Neural progenitor cell (in vitro differentiated cells): ENCODE measurements around the gene LRRC25. TPM values are rescaled to one million over a fixed set of nuclear protein-coding genes. Genes with fewer than 3 reads are reported as not detected.
"Not testable (repeated sequence)": the region's sequence is repeated elsewhere in the genome, so short reads cannot be mapped to it uniquely, and the experiment has no call there.

Experiments used
- DNase-seq: peaks from one replicate; pipeline ENCODE4 v3.0.0-alpha.2; 2016; ENCODE audit warnings: low spot score
- H2AFZ ChIP-seq: fragments of 200-600 bp; sonication (generic); replicated peaks from 2 replicates; pipeline ENCODE4 v1.6.1; 2016; ENCODE audit warnings: antibody characterized with exemption
- H3F3A ChIP-seq: fragments of 200-600 bp; sonication (generic); 2 replicates; pipeline ENCODE4 v1.6.1; 2016; ENCODE audit warnings: antibody characterized with exemption, low read depth
- H3K27ac ChIP-seq: fragments of 200-600 bp; sonication (generic); 2 replicates; pipeline ENCODE4 v1.5.1; 2016; ENCODE audit warnings: mild to moderate bottlenecking
- H3K27me3 ChIP-seq: fragments of 200-600 bp; sonication (generic); 2 replicates; pipeline ENCODE4 v1.6.1; 2016; ENCODE audit warnings: mild to moderate bottlenecking, moderate library complexity
- H3K36me3 ChIP-seq: fragments of 200-600 bp; sonication (generic); 2 replicates; pipeline ENCODE4 v1.5.1; 2016
- H3K4me1 ChIP-seq: fragments of 200-600 bp; sonication (generic); 2 replicates; pipeline ENCODE4 v1.6.1; 2016; ENCODE audit warnings: mixed run types
- H3K4me2 ChIP-seq: fragments of 200-600 bp; sonication (generic); 2 replicates; pipeline ENCODE4 v1.6.1; 2016
- H3K4me3 ChIP-seq: fragments of 200-600 bp; sonication (generic); 2 replicates; pipeline ENCODE4 v1.5.1; 2016
- H3K79me2 ChIP-seq: fragments of 200-600 bp; sonication (generic); 2 replicates; pipeline ENCODE4 v1.6.1; 2016; ENCODE audit warnings: low read depth
- H3K9ac ChIP-seq: fragments of 200-600 bp; sonication (generic); 2 replicates; pipeline ENCODE4 v1.6.1; 2016
- H3K9me3 ChIP-seq: fragments of 200-600 bp; sonication (generic); 2 replicates; pipeline ENCODE4 v1.5.1; 2016; ENCODE audit warnings: low read depth
- H4K20me1 ChIP-seq: fragments of 200-600 bp; sonication (generic); 2 replicates; pipeline ENCODE4 v1.6.1; 2016; ENCODE audit warnings: low read depth
- H3K27ac Mint-ChIP-seq: 3 replicates; pipeline ENCODE4 v1.8.0; 2021; ENCODE audit warnings: mixed read lengths
- H3K27me3 Mint-ChIP-seq: 2 replicates; pipeline ENCODE4 v1.8.0; 2022; ENCODE audit warnings: low read depth, mild to moderate bottlenecking, inconsistent platforms, moderate library complexity, mixed read lengths; ENCODE audit not compliant: insufficient read depth
- H3K36me3 Mint-ChIP-seq: 3 replicates; pipeline ENCODE4 v1.8.0; 2021; ENCODE audit warnings: mixed read lengths
- H3K4me1 Mint-ChIP-seq: 3 replicates; pipeline ENCODE4 v1.8.0; 2021; ENCODE audit warnings: mixed read lengths
- H3K4me3 Mint-ChIP-seq: 3 replicates; pipeline ENCODE4 v1.8.0; 2021; ENCODE audit warnings: mild to moderate bottlenecking, moderate library complexity, mixed read lengths
- H3K9me3 Mint-ChIP-seq: 3 replicates; pipeline ENCODE4 v1.8.0; 2020; ENCODE audit warnings: mixed read lengths
- EZH2 ChIP-seq: fragments of 200-600 bp; sonication (generic); IDR thresholded peaks from 2 replicates; pipeline ENCODE4 v1.6.1; 2017; ENCODE audit warnings: antibody characterized with exemption, mild to moderate bottlenecking, moderate library complexity
- EZH2phosphoT487 ChIP-seq: fragments of 200-600 bp; sonication (generic); IDR thresholded peaks from 2 replicates; pipeline ENCODE4 v1.6.1; 2017; ENCODE audit warnings: antibody characterized with exemption
- total RNA-seq: library from RNA; depleted of rRNA; stranded (reverse); fragments of >200 nt; gene quantifications from 2 replicates; pipeline ENCODE4 v1.2.3, GENCODE V29; 2015; ENCODE audit warnings: low replicate concordance
- TF ChIP-seq, protein P1 (sequence below): fragments of 200-600 bp; sonication (generic); IDR thresholded peaks from 2 replicates; pipeline ENCODE4 v1.5.1; 2017; ENCODE audit warnings: antibody characterized with exemption, mild to moderate bottlenecking

Gene LRRC25
- total RNA-seq, 1 donor from 2014 or later, result not detected

DNA sequence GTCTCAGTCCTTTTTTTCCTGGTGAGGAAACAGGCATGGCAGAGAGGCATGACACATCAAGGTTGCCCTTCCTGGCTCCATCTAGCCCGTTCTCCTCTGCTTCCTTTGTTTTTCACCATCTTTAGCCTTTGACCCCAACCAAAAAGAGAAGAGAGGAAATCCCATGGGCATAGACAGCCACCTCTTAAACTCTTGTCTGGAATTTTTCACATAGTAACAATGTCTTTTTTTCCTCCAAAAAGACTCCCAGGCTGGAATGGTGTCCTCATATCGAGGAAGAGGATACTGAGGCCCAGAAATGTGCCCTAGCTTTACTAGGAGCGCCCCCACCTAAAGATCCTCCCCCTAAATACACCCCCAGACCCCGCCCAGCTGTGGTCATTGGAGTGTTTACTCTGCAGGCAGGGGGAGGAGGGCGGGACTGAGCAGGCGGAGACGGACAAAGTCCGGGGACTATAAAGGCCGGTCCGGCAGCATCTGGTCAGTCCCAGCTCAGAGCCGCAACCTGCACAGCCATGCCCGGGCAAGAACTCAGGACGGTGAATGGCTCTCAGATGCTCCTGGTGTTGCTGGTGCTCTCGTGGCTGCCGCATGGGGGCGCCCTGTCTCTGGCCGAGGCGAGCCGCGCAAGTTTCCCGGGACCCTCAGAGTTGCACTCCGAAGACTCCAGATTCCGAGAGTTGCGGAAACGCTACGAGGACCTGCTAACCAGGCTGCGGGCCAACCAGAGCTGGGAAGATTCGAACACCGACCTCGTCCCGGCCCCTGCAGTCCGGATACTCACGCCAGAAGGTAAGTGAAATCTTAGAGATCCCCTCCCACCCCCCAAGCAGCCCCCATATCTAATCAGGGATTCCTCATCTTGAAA, 11.5 kb downstream of the LRRC25 start, which contains the start of gene GDF15:
Gene GDF15, plus strand, starts transcription at position 484 of the 868 bp plus-strand sequence. Its CDS starts 32 bp downstream, at position 516.
- no peak within 1 kb of the TSS for H3K9ac ChIP-seq
- peaks cover 41% of the 10 kb centered on the region for H3K27me3 ChIP-seq
- H3K4me2 ChIP-seq, result no peak within 1 kb of the TSS
- no peaks in the 10 kb centered on the region for H3K9me3 ChIP-seq
- H3K4me1 ChIP-seq, result no peaks in the 10 kb centered on the region
- H3F3A ChIP-seq, result peaks cover 11% of the 10 kb centered on the region
- no peak within 1 kb of the TSS for H3K4me3 ChIP-seq
- Mint-ChIP-seq H3K27ac (no peak within 1 kb of the TSS), H3K36me3 (no peaks in the 10 kb centered on the region), H3K4me1 (peaks cover 9% of the 10 kb centered on the region), H3K4me3 (no peak within 1 kb of the TSS), H3K27me3 (peaks cover 28% of the 10 kb centered on the region), H3K9me3 (no peaks in the 10 kb centered on the region)
- H3K79me2 ChIP-seq, result no peaks in the 10 kb centered on the region
- TF ChIP-seq, protein P1, sequence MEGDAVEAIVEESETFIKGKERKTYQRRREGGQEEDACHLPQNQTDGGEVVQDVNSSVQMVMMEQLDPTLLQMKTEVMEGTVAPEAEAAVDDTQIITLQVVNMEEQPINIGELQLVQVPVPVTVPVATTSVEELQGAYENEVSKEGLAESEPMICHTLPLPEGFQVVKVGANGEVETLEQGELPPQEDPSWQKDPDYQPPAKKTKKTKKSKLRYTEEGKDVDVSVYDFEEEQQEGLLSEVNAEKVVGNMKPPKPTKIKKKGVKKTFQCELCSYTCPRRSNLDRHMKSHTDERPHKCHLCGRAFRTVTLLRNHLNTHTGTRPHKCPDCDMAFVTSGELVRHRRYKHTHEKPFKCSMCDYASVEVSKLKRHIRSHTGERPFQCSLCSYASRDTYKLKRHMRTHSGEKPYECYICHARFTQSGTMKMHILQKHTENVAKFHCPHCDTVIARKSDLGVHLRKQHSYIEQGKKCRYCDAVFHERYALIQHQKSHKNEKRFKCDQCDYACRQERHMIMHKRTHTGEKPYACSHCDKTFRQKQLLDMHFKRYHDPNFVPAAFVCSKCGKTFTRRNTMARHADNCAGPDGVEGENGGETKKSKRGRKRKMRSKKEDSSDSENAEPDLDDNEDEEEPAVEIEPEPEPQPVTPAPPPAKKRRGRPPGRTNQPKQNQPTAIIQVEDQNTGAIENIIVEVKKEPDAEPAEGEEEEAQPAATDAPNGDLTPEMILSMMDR, result peak; percentile 67
- no peak for TF ChIP-seq EZH2phosphoT487
- no peaks in the 10 kb centered on the region for H3K36me3 ChIP-seq
- H4K20me1 ChIP-seq, result no peaks in the 10 kb centered on the region
- H2AFZ ChIP-seq, result peak within 1 kb of the TSS; percentile 51
- DNase-seq, result peak; percentile 73
- H3K27ac ChIP-seq, result no peak within 1 kb of the TSS

DNA sequence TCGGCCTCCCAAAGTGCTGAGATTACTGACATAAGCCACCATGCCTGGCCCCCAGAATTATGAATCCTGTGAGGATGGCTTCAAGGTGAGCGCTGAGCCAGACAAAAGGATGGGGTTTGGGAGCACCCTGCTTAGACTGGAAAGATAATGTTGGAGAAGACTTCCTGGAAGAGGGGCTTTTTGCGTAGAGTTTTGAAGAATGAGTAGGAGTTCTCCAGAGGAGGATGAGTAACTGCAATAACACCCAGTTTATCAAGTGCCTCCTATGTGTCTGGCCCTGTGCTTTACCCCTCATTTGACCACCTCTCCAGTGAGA, 12.1 kb downstream of the LRRC25 start:
- Histone ChIP-seq H4K20me1 (no peaks in the 10 kb centered on the region), H2AFZ (peak overlapping the region; percentile 51), H3K27me3 (peaks cover 41% of the 10 kb centered on the region), H3K4me1 (no peaks in the 10 kb centered on the region), H3K4me3 (no peak overlapping the region), H3K36me3 (no peaks in the 10 kb centered on the region), H3K79me2 (no peaks in the 10 kb centered on the region), H3K4me2 (no peak overlapping the region), H3F3A (peaks cover 13% of the 10 kb centered on the region), H3K9ac (no peak overlapping the region), H3K27ac (no peak overlapping the region), H3K9me3 (no peaks in the 10 kb centered on the region)
- H3K27ac Mint-ChIP-seq, result no peak overlapping the region
- DNase-seq, result no peak
- H3K9me3 Mint-ChIP-seq, result no peaks in the 10 kb centered on the region
- H3K4me3 Mint-ChIP-seq, result no peak overlapping the region
- H3K27me3 Mint-ChIP-seq, result peaks cover 26% of the 10 kb centered on the region
- TF ChIP-seq EZH2 (no peak), EZH2phosphoT487 (no peak)
- TF ChIP-seq, protein P1, result no peak
- H3K4me1 Mint-ChIP-seq, result peaks cover 10% of the 10 kb centered on the region
- H3K36me3 Mint-ChIP-seq, result no peaks in the 10 kb centered on the region

DNA sequence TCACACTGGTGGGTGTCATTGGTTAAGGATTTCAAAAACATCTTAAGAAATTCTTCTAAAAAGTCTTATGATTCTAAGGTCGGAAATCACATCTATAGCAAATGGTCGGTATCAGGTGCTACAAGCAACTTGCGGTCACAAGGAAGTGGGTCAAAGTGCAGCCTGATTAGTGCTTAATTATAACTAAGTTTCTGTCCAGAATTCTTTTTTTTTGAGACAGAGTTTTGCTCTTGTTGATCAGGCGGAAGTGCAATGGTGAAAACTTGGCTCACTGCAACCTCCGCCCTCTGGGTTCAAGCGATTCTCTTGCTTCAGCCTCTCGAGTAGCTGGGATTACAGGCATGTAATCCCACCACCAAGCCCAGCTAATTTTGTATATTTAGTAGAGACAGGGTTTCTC, 12.6 kb downstream of the LRRC25 start:
- no peaks in the 10 kb centered on the region for H3K4me1 ChIP-seq
- peaks cover 15% of the 10 kb centered on the region for H3K4me1 Mint-ChIP-seq

DNA sequence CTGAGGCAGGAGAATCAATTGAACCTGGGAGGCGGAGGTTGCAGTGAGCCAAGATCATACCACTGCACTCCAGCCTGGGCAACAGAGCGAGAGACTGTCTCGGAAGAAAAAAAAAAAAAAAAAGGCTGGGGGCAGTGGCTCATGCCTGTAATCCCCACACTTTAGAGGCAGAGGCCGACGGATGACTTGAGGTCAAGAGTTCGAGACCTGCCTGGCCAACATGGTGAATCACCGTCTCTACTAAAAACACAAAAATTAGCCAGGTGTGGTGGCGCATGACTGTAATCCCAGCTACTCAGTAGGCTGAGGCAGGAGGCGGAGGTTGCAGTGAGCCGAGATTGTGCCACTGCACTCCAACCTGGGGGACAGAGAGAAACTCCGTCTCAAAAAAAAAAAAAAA, 13.8 kb downstream of the LRRC25 start:
- peaks cover 28% of the 10 kb centered on the region for H3K27me3 ChIP-seq
- H3K4me3 ChIP-seq, H3K9me3 Mint-ChIP-seq, DNase-seq, H3K9ac ChIP-seq, H3K4me3 Mint-ChIP-seq, H3K79me2 ChIP-seq, H3K9me3 ChIP-seq, H4K20me1 ChIP-seq, H3K36me3 Mint-ChIP-seq, H3K27ac Mint-ChIP-seq, H3K27ac ChIP-seq, H3K36me3 ChIP-seq, H3K4me1 ChIP-seq, H3K4me2 ChIP-seq, H2AFZ ChIP-seq: not testable (repeated sequence)
- Mint-ChIP-seq H3K27me3 (peaks cover 16% of the 10 kb centered on the region), H3K4me1 (peaks cover 16% of the 10 kb centered on the region)
- peaks cover 12% of the 10 kb centered on the region for H3F3A ChIP-seq

More for the DNA sequence above, 12.6 kb downstream of the LRRC25 start:
- Mint-ChIP-seq H3K36me3 (no peaks in the 10 kb centered on the region), H3K27ac (no peak overlapping the region), H3K9me3 (no peaks in the 10 kb centered on the region), H3K4me3 (no peak overlapping the region), H3K27me3 (peaks cover 23% of the 10 kb centered on the region)
- H3K36me3 ChIP-seq, result no peaks in the 10 kb centered on the region
- no peaks in the 10 kb centered on the region for H4K20me1 ChIP-seq
- H3K27ac ChIP-seq, result no peak overlapping the region
- no peaks in the 10 kb centered on the region for H3K9me3 ChIP-seq
- no peak for DNase-seq
- TF ChIP-seq EZH2 (no peak), EZH2phosphoT487 (no peak)
- TF ChIP-seq, protein P1, result no peak
- no peak overlapping the region for H3K9ac ChIP-seq
- H3K27me3 ChIP-seq, result peaks cover 39% of the 10 kb centered on the region
- no peak overlapping the region for H3K4me2 ChIP-seq
- H3F3A ChIP-seq, result peaks cover 17% of the 10 kb centered on the region
- H3K4me3 ChIP-seq, result no peak overlapping the region
- no peaks in the 10 kb centered on the region for H3K79me2 ChIP-seq
- H2AFZ ChIP-seq, result no peak overlapping the region
